Ecto neural progenitor cell (in vitro differentiated cells): Measurements from ENCODE around the gene H1-8.
A peak's percentile ranks its signal among the peaks of the same experiment; 100 is the strongest.
"Not testable (repeated sequence)": the region's sequence is repeated elsewhere in the genome, so short reads cannot be mapped to it uniquely, and the experiment has no call there.

ENCODE experiments used
- DNase-seq: peaks from one replicate; pipeline ENCODE4 v3.0.0-alpha.2; 2018; ENCODE audit warnings: low spot score

Gene H1-8

DNA sequence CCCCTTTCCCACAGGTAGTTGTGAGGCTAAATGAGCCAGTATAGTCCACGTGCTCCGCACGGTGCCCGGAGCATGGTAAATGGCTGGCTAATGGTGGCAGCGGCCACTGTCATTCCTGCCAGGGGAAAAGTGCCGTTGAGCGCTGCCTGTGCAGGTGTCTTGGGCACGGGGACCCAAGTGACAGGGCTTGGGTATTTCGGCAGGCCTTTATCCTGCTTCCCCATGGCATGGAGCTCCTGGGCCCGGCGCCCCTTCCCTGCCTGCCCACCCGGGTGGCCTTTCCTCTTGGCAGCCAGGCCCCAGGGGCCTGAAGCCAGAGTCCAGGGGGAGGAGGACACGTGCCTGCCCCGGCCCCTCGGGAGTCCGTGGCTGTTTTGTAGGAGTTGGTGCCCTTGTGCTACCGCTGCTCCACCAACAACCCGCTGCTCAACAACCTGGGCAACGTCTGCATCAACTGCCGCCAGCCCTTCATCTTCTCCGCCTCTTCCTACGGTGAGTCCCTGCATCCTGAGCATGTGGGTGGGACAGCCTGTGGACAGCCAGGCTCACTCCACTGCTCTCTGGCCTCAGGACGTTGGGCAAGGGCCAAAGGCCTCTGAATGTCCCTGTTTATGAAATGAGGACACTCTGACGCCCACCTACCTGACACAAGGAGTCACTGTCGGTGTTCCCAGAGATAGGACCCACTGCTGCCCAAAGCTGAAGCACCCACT, 27.7 kb upstream of the H1-8 start:
- DNase-seq: not testable (repeated sequence)

DNA sequence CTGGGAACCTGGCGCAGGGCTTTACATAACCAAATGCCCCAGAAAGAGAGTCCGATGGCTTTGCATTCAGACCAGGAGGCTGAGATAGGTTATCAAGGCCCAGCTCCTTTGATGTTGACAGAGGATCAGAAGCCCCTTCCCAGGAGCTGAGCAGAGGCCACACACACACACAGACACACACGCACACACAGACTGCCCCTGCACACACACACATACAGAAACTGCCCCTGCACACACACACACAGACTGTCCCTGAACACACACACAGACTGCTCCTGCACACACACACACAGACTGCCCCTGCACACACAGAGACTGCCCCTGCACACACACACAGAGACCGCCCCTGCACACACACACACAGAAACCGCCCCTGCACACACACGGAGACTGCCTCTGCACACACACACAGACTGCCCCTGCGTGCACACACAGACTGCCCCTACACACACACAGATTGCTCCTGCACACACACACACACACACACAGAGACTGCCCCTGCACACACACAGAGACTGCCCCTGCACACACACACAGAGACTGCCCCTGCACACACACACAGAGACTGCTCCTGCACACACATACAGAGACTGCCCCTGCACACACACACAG, 27.0 kb upstream of the H1-8 start:
- not testable (repeated sequence) for DNase-seq

GRCh38 chr3:129517516-129517915, 25.5 kb upstream of the H1-8 start:
- DNase-seq: no peak

GRCh38 chr3:129518038-129518561, 24.9 kb upstream of the H1-8 start:
- no peak for DNase-seq

DNA sequence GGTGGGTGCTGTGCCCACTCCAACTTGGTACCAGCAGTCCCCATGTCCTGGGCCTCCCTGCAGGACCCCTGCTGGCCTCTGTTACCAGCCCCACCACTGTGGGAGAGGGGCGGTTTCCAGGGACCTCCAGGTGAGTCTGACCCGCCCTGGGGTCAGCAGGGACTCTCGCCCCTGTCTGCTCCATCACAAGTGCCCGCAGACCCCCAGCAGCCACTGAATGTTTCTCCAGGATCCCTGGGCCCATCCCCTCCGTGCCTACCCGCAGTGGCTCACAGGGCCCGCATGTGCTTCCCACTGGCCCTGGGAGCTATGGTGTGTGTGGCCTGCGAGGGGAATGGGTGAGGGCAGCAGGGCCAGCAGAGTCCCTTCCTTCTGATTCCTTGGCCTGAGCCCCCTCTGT, 24.4 kb upstream of the H1-8 start:
- DNase-seq: no peak

- no peak for DNase-seq
Measured at GRCh38 chr3:129519449-129519848, 23.5 kb upstream of the H1-8 start.

DNA sequence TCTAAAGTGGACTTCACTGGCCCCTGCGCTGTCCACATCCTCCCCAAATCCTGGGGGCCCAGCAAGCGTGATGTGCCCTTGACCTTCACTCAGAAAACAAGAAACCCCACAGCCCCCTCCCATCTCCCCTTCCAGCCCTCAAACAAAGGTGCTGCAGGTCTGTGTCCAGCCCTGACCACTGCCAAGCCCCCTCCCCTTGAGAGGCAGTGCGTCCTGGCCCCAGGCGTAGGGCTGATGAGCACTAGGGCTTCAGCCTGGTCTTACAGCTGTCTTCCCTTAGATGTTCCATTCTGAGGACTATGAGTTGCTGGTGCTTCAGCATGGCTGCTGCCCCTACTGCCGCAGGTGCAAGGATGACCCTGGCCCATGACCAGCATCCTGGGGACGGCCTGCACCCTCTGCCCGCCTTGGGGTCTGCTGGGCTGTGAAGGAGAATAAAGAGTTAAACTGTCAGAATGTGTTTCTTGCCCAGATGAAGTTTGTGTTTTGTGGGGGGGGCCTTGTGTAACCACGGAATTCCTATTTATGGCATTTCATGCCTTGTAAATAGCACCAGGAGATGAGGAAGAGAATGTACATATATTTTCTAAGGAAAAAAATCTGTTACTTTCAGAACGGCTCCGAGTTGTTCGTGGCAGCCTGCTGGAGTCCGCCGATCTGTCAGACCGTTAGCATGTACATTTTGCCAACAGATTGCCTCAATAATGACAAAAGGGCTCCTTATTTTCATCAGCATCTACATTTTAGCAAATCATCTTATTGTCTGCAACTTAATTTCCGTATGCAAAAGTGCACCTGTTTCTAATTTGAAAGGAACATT, 22.9 kb upstream of the H1-8 start:
- no peak for DNase-seq

GRCh38 chr3:129520960-129521359, 22.0 kb upstream of the H1-8 start:
- DNase-seq: no peak

DNA sequence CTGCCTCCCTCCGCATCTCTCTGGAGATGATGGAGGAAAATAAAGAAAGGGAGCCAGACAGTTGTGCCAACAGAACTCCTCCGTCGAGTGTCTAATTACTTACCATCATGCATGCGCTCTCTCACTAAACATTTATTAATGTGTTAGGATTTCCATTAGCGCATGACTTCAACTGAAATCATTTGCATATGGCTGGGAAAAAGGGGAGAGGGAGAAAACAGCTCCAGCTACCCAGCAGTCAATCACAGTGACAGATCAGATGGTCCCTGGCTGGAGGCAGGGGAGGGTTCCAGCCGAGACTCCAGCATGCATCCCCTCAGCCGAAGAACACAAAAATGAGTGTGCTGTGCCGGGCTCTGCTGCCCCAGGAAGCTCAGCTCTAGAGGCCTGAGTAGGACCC, 21.4 kb upstream of the H1-8 start:
- no peak for DNase-seq

GRCh38 chr3:129522953-129523352, 20.0 kb upstream of the H1-8 start:
- no peak for DNase-seq

DNA sequence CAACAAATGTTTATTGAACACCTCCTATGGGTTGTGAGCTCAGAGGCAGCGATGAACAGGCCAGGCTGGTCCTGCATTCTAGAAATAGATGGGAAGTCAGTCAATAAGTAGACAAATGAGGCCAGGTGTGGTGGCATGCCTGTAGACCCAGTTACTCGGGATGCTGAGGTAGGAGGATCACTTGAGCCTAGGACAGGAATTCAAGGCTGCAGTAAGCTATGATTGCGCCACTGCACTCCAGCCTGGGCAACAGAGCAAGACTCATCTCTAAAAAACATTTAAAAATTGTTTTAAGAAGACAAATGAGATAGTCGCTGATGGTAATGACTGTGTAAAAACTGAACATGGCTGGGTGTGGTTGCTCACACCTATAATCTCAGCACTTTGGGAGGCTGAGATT, 18.9 kb upstream of the H1-8 start:
- DNase-seq: no peak

- no peak for DNase-seq
Measured at GRCh38 chr3:129525341-129525968, 17.5 kb upstream of the H1-8 start.

- DNase-seq: no peak
Measured at GRCh38 chr3:129526121-129526900, 16.7 kb upstream of the H1-8 start.

- no peak for DNase-seq
Measured at GRCh38 chr3:129527262-129527661, 15.7 kb upstream of the H1-8 start.

- DNase-seq: no peak
Measured at GRCh38 chr3:129528589-129529100, 14.3 kb upstream of the H1-8 start, which contains the start of gene RHO. TSS of gene RHO (plus strand) at chr3:129528639. CDS start at chr3:129528734, 95 bp downstream.

- DNase-seq: no peak
Measured at GRCh38 chr3:129529436-129530210, 13.4 kb upstream of the H1-8 start.

DNA sequence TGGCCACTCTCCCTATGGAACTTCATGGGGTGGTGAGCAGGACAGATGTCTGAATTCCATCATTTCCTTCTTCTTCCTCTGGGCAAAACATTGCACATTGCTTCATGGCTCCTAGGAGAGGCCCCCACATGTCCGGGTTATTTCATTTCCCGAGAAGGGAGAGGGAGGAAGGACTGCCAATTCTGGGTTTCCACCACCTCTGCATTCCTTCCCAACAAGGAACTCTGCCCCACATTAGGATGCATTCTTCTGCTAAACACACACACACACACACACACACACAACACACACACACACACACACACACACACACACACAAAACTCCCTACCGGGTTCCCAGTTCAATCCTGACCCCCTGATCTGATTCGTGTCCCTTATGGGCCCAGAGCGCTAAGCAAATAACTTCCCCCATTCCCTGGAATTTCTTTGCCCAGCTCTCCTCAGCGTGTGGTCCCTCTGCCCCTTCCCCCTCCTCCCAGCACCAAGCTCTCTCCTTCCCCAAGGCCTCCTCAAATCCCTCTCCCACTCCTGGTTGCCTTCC, 12.7 kb upstream of the H1-8 start:
- DNase-seq: peak; percentile 61

DNA sequence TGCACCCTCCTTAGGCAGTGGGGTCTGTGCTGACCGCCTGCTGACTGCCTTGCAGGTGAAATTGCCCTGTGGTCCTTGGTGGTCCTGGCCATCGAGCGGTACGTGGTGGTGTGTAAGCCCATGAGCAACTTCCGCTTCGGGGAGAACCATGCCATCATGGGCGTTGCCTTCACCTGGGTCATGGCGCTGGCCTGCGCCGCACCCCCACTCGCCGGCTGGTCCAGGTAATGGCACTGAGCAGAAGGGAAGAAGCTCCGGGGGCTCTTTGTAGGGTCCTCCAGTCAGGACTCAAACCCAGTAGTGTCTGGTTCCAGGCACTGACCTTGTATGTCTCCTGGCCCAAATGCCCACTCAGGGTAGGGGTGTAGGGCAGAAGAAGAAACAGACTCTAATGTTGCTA, 12.2 kb upstream of the H1-8 start:
- DNase-seq: no peak

DNA sequence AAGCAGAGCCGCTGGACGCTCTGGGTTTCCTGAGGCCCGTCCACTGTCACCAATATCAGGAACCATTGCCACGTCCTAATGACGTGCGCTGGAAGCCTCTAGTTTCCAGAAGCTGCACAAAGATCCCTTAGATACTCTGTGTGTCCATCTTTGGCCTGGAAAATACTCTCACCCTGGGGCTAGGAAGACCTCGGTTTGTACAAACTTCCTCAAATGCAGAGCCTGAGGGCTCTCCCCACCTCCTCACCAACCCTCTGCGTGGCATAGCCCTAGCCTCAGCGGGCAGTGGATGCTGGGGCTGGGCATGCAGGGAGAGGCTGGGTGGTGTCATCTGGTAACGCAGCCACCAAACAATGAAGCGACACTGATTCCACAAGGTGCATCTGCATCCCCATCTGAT, 11.3 kb upstream of the H1-8 start:
- DNase-seq: no peak

- DNase-seq: no peak
Measured at GRCh38 chr3:129532261-129532660, 10.7 kb upstream of the H1-8 start.
